ENCODE results near the gene SSBP3.

- TF ChIP-seq, protein P1, sequence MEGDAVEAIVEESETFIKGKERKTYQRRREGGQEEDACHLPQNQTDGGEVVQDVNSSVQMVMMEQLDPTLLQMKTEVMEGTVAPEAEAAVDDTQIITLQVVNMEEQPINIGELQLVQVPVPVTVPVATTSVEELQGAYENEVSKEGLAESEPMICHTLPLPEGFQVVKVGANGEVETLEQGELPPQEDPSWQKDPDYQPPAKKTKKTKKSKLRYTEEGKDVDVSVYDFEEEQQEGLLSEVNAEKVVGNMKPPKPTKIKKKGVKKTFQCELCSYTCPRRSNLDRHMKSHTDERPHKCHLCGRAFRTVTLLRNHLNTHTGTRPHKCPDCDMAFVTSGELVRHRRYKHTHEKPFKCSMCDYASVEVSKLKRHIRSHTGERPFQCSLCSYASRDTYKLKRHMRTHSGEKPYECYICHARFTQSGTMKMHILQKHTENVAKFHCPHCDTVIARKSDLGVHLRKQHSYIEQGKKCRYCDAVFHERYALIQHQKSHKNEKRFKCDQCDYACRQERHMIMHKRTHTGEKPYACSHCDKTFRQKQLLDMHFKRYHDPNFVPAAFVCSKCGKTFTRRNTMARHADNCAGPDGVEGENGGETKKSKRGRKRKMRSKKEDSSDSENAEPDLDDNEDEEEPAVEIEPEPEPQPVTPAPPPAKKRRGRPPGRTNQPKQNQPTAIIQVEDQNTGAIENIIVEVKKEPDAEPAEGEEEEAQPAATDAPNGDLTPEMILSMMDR (IDR thresholded peaks at IDR 0.05): no peak
- no peak for TF ChIP-seq POLR2A (IDR thresholded peaks at IDR 0.05)
These were observed 70.5 kb downstream of the SSBP3 start for GRCh38 chr1:54335755-54336108.

All from body of pancreas (tissue), 4 donors.